ENCODE data around the gene LYRM4.

- TF ChIP-seq CTCF (IDR thresholded peaks at IDR 0.05), result no peak
- TF ChIP-seq POLR2A (IDR thresholded peaks at IDR 0.05), result no peak
These were observed 108.3 kb downstream of the LYRM4 start for GRCh38 chr6:5152460-5152859.

Measured in esophagus squamous epithelium (tissue), 4 donors.